Lower lobe of right lung (tissue), 2 donors: ENCODE data around the gene TFAM. TPM values are rescaled to one million over a fixed set of nuclear protein-coding genes. Genes with fewer than 3 reads are reported as not detected.

ENCODE experiments used
- ATAC-seq, 2 donors: fragments of 200-7000 bp; cut with Tn5 transposase; one replicate each; pipeline ENCODE4 v1.9.1; 2020 to 2022; ENCODE audit warnings: mild to moderate bottlenecking in 2 of 2, moderate library complexity in 2 of 2
- DNase-seq: peaks from one replicate; pipeline ENCODE4 v3.0.0-alpha.2; 2020
- H3K27ac ChIP-seq: fragments of 200-600 bp; one replicate; pipeline ENCODE4 v1.8.0; 2022
- H3K27me3 ChIP-seq: fragments of 200-600 bp; one replicate; pipeline ENCODE4 v1.8.0; 2022; ENCODE audit warnings: low read depth
- H3K36me3 ChIP-seq: fragments of 200-600 bp; one replicate; pipeline ENCODE4 v1.8.0; 2022; ENCODE audit warnings: mild to moderate bottlenecking
- H3K4me1 ChIP-seq: fragments of 200-600 bp; one replicate; pipeline ENCODE4 v1.8.0; 2022
- H3K4me3 ChIP-seq: fragments of 200-600 bp; one replicate; pipeline ENCODE4 v1.8.0; 2022; ENCODE audit warnings: mild to moderate bottlenecking
- H3K9me3 ChIP-seq: fragments of 200-600 bp; one replicate; pipeline ENCODE4 v1.8.0; 2022
- CTCF ChIP-seq: fragments of 200-600 bp; IDR thresholded peaks from one replicate; pipeline ENCODE4 v1.8.0; 2022; ENCODE audit warnings: antibody characterized with exemption, mild to moderate bottlenecking
- intact Hi-C: fragments of 100-400 bp; cut with DNase I; formaldehyde crosslinking; loops from one replicate; pipeline ENCODE4 v1.11.0; 2022
- total RNA-seq: library from RNA; stranded (reverse); fragmentation: NEBNext Ultra II Directional; extraction: Animal tissue kit (Norgen Biotek cat#: 25700); gene quantifications from one replicate; pipeline ENCODE4 v1.2.1, GENCODE V29; 2021
- donor health status: DM: no; HTN: yes; CAD: no; lungs with severe emphysema.

Gene TFAM
- total RNA-seq, 1 donor from 2014 or later: 25.9 TPM

GRCh38 chr10:58356756-58357155 lies 28.5 kb upstream of the TFAM start:
- intact Hi-C loops: no loop called here
- peaks cover 6% of the 10 kb centered on the region for H3K36me3 ChIP-seq
- no peaks in the 10 kb centered on the region for H3K9me3 ChIP-seq
- no peak overlapping the region for H3K27ac ChIP-seq
- peaks cover 5% of the 10 kb centered on the region for H3K4me1 ChIP-seq
- H3K27me3 ChIP-seq: no peaks in the 10 kb centered on the region
- TF ChIP-seq CTCF: no peak
- no peak for ATAC-seq
- no peak overlapping the region for H3K4me3 ChIP-seq
- no peak for DNase-seq

- ATAC-seq (no peak), DNase-seq (no peak)
- TF ChIP-seq CTCF: no peak
- H3K9me3 ChIP-seq: no peaks in the 10 kb centered on the region
- intact Hi-C loops: no loop called here
- no peak overlapping the region for H3K4me3 ChIP-seq
- peaks cover 5% of the 10 kb centered on the region for H3K4me1 ChIP-seq
- H3K27ac ChIP-seq: no peak overlapping the region
- no peaks in the 10 kb centered on the region for H3K27me3 ChIP-seq
- H3K36me3 ChIP-seq: peaks cover 11% of the 10 kb centered on the region
Measured at GRCh38 chr10:58358314-58358933, 26.8 kb upstream of the TFAM start.

GRCh38 chr10:58358947-58359346 lies 26.3 kb upstream of the TFAM start:
- ATAC-seq (no peak), DNase-seq (no peak)
- peaks cover 5% of the 10 kb centered on the region for H3K4me1 ChIP-seq
- intact Hi-C loops: no loop called here
- H3K36me3 ChIP-seq: peaks cover 13% of the 10 kb centered on the region
- TF ChIP-seq CTCF: no peak
- H3K4me3 ChIP-seq: no peak overlapping the region
- no peak overlapping the region for H3K27ac ChIP-seq
- H3K9me3 ChIP-seq: no peaks in the 10 kb centered on the region
- no peaks in the 10 kb centered on the region for H3K27me3 ChIP-seq

- no peak for TF ChIP-seq CTCF
- no peak for DNase-seq
- peaks cover 5% of the 10 kb centered on the region for H3K4me1 ChIP-seq
- H3K27me3 ChIP-seq: no peaks in the 10 kb centered on the region
- no peak overlapping the region for H3K27ac ChIP-seq
- intact Hi-C loops: no loop called here
- H3K4me3 ChIP-seq: no peak overlapping the region
- H3K9me3 ChIP-seq: no peaks in the 10 kb centered on the region
- H3K36me3 ChIP-seq: peaks cover 19% of the 10 kb centered on the region
- ATAC-seq: no peak
Measured at GRCh38 chr10:58359541-58359940, 25.7 kb upstream of the TFAM start.

- peaks cover 5% of the 10 kb centered on the region for H3K4me1 ChIP-seq
- H3K27me3 ChIP-seq: no peaks in the 10 kb centered on the region
- no peak overlapping the region for H3K27ac ChIP-seq
- DNase-seq: no peak
- intact Hi-C loops: no loop called here
- ATAC-seq: no peak
- no peak for TF ChIP-seq CTCF
- H3K4me3 ChIP-seq: no peak overlapping the region
- peaks cover 20% of the 10 kb centered on the region for H3K36me3 ChIP-seq
- H3K9me3 ChIP-seq: no peaks in the 10 kb centered on the region
Measured at GRCh38 chr10:58360412-58361004, 24.7 kb upstream of the TFAM start.
